ENCODE results near the gene TBC1D14.

The TBC1D14 gene

DNA sequence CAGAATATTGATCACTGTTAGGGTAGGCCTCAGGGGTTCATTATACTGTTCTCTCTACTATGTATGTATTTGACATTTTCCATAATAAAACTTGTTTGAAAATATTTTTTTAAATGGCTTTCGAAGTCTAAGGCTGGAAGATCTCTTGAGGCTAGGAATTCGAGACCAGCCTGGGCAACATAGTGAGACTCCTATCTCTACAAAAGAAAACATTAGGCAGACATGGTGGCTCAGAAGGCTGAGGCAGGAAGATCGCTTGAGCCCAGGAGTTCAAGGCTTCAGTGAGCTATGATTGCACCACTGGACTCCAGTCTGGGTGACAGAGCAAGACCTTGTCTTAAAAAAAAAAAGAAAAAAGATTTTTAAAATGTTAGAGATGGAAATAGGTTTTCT lies 15.5 kb upstream of the TBC1D14 start:
- Histone ChIP-seq H3K9me3 (ENCODE audit: insufficient read depth, low read depth, low read length) (peaks cover 11% of the 10 kb centered on the region; the same call in 1 of the 2 replicates), H2AFZ (ENCODE audit: low read length) (no peak overlapping the region), H3K9me2 (replicated peaks; ENCODE audit: low read depth, low read length) (no peaks in the 10 kb centered on the region), H3K4me1 (ENCODE audit: insufficient read depth, low read length, poor library complexity, severe bottlenecking) (peaks cover 20% of the 10 kb centered on the region), H3K9ac (ENCODE audit: low read depth, low read length, poor library complexity, severe bottlenecking) (no peak overlapping the region), H3K79me2 (ENCODE audit: insufficient read depth, low read length) (no peaks in the 10 kb centered on the region), H3K4me2 (ENCODE audit: low read depth, low read length, poor library complexity, severe bottlenecking) (no peak overlapping the region), H3K36me3 (ENCODE audit: insufficient read depth, low read length) (no peaks in the 10 kb centered on the region), H3F3A (ENCODE audit: low read depth) (no peaks in the 10 kb centered on the region), H3K27me3 (ENCODE audit: insufficient read depth, low read length, poor library complexity, severe bottlenecking) (no peaks in the 10 kb centered on the region), H3K4me3 (ENCODE audit: low read length, poor library complexity, severe bottlenecking) (no peak overlapping the region), H4K20me1 (ENCODE audit: insufficient read depth, low read length, poor library complexity, severe bottlenecking) (no peaks in the 10 kb centered on the region)
- TF ChIP-seq EZH2phosphoT487 (IDR thresholded peaks at IDR 0.05; ENCODE audit: borderline replicate concordance), result no peak
- TF ChIP-seq, protein P1, sequence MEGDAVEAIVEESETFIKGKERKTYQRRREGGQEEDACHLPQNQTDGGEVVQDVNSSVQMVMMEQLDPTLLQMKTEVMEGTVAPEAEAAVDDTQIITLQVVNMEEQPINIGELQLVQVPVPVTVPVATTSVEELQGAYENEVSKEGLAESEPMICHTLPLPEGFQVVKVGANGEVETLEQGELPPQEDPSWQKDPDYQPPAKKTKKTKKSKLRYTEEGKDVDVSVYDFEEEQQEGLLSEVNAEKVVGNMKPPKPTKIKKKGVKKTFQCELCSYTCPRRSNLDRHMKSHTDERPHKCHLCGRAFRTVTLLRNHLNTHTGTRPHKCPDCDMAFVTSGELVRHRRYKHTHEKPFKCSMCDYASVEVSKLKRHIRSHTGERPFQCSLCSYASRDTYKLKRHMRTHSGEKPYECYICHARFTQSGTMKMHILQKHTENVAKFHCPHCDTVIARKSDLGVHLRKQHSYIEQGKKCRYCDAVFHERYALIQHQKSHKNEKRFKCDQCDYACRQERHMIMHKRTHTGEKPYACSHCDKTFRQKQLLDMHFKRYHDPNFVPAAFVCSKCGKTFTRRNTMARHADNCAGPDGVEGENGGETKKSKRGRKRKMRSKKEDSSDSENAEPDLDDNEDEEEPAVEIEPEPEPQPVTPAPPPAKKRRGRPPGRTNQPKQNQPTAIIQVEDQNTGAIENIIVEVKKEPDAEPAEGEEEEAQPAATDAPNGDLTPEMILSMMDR (conservative IDR thresholded peaks at IDR 0.05; ENCODE audit: low read length), result no peak

DNA sequence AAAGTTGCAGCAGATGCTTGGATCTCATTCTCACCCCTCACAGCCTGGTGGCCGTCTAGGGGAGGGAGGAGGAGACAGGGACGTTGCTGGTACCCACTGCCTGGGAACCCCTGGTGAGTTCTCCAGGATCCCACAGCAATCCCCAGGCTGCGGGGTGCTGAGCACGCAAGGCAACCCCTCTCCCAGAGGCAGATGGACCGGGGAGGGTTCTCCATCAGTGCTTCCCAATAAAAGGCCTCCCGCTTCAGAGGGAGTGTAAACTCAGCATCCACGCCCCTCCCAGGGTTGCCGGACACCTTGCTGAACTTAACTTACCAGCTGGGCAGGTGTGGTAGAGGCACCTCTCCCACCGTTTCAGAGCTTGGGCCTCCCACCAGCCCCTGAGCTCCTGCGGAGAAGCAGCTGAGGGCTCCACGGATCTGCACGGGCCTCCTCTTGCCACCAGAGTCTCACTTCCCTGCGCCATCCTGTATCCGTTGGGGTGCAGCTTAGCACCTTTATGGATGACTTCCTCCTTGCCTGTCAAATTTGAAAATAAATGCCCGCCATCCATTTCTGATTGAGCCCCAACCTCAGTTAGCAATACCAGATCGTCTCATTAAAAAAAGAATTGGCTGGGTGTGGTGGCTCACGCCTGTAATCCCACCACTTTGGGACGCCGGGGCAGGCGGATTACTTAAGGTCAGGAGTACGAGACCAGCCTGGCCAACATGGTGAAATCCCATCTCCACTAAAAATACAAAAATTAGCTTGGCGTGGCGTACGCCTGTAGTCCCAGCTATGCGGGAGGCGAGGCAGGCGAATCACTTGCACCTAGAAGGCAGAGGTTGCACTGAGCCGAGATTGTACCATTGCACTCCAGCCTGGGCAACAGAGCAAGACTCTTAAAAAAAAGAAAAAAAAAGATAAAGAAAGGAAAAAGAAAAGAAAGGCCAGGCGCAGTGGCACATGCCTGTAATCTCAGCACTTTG lies 14.8 kb upstream of the TBC1D14 start:
- H2AFZ ChIP-seq (ENCODE audit: low read length), result no peak overlapping the region
- no peaks in the 10 kb centered on the region for H3K36me3 ChIP-seq (ENCODE audit: insufficient read depth, low read length)
- H3F3A ChIP-seq (ENCODE audit: low read depth), result no peaks in the 10 kb centered on the region
- peaks cover 10% of the 10 kb centered on the region; the same call in 1 of the 2 replicates for H3K9me3 ChIP-seq (ENCODE audit: insufficient read depth, low read depth, low read length)
- no peak overlapping the region for H3K4me3 ChIP-seq (ENCODE audit: low read length, poor library complexity, severe bottlenecking)
- no peaks in the 10 kb centered on the region for H3K79me2 ChIP-seq (ENCODE audit: insufficient read depth, low read length)
- H3K9ac ChIP-seq (ENCODE audit: low read depth, low read length, poor library complexity, severe bottlenecking), result no peak overlapping the region
- no peaks in the 10 kb centered on the region for H3K9me2 ChIP-seq (replicated peaks; ENCODE audit: low read depth, low read length)
- H3K4me2 ChIP-seq (ENCODE audit: low read depth, low read length, poor library complexity, severe bottlenecking), result no peak overlapping the region
- peaks cover 23% of the 10 kb centered on the region for H3K4me1 ChIP-seq (ENCODE audit: insufficient read depth, low read length, poor library complexity, severe bottlenecking)
- H3K27me3 ChIP-seq (ENCODE audit: insufficient read depth, low read length, poor library complexity, severe bottlenecking), result no peaks in the 10 kb centered on the region
- H4K20me1 ChIP-seq (ENCODE audit: insufficient read depth, low read length, poor library complexity, severe bottlenecking), result no peaks in the 10 kb centered on the region
- TF ChIP-seq, protein P1 (conservative IDR thresholded peaks at IDR 0.05; ENCODE audit: low read length), result no peak
- no peak for TF ChIP-seq EZH2phosphoT487 (IDR thresholded peaks at IDR 0.05; ENCODE audit: borderline replicate concordance)

DNA sequence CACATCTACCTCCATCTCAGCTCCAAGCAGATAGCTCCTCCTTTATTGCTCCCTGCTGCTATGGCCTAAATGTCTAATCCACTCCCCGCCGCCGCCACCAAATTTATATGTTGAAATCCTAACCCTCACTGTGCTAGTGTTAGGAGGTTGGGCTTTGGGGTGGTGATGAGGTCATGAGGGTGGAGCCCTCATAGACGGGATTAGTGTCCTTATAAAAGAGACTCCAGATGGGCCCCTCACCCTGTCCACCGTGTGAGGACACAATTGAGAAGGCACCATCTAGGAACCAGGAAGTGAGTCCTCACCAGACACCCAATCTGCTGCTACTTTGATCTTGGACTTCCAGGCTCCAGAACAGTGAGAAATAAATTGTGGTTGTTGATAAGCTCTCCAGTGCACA lies 13.6 kb upstream of the TBC1D14 start:
- Histone ChIP-seq H3F3A (ENCODE audit: low read depth) (no peaks in the 10 kb centered on the region), H3K4me2 (ENCODE audit: low read depth, low read length, poor library complexity, severe bottlenecking) (no peak overlapping the region)
- TF ChIP-seq, protein P1 (conservative IDR thresholded peaks at IDR 0.05; ENCODE audit: low read length), result no peak
- TF ChIP-seq EZH2phosphoT487 (IDR thresholded peaks at IDR 0.05; ENCODE audit: borderline replicate concordance), result no peak

More for the DNA sequence above, 13.6 kb upstream of the TBC1D14 start:
- Histone ChIP-seq H2AFZ (ENCODE audit: low read length) (no peak overlapping the region), H3K4me3 (ENCODE audit: low read length, poor library complexity, severe bottlenecking) (no peak overlapping the region), H3K27me3 (ENCODE audit: insufficient read depth, low read length, poor library complexity, severe bottlenecking) (no peaks in the 10 kb centered on the region), H4K20me1 (ENCODE audit: insufficient read depth, low read length, poor library complexity, severe bottlenecking) (no peaks in the 10 kb centered on the region), H3K9me3 (ENCODE audit: insufficient read depth, low read depth, low read length) (no peaks in the 10 kb centered on the region), H3K36me3 (ENCODE audit: insufficient read depth, low read length) (no peaks in the 10 kb centered on the region), H3K9me2 (replicated peaks; ENCODE audit: low read depth, low read length) (no peaks in the 10 kb centered on the region), H3K9ac (ENCODE audit: low read depth, low read length, poor library complexity, severe bottlenecking) (no peak overlapping the region), H3K4me1 (ENCODE audit: insufficient read depth, low read length, poor library complexity, severe bottlenecking) (peaks cover 23% of the 10 kb centered on the region), H3K79me2 (ENCODE audit: insufficient read depth, low read length) (no peaks in the 10 kb centered on the region)

Measured in Loucy (cell line).